ENCODE results near the gene LY6G5C. TPM values are rescaled to one million over a fixed set of nuclear protein-coding genes. Genes with fewer than 3 reads are reported as not detected.

LY6G5C gene
- total and polyA plus RNA-seq, 2 experiments from 2014 or later, result 0.54 to 9.0 TPM

DNA sequence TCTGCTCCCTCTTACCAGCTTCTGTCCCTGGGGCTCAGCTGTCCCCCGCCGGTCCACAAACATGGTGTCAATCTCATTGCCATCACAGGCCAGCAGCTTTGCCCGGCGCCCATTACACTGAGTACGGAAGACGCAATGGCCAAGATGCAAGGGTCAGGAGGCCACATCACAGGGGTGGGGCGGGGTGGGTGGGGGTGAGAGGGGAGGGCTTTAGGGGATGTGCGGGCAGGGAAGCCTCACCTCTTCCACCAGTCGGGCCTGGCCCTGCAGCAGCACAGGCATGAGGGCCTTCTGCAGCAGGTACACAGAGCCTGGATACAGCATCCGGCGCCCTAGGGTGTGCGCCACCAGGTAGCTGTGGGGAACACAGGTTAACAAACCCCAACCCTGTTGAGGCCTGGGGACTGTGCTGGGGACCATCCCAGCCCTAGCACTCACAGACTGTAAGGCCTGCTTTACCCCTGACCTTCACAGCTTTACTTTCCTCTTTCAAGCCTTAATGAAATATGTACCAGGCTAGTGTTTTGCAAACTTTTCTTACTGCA is 10.8 kb upstream of the LY6G5C start:
- Histone ChIP-seq H3K27ac (no peak overlapping the region), H3K4me3 (no peak overlapping the region), H3K4me1 (ENCODE audit: low read depth) (no peaks in the 10 kb centered on the region), H3K27me3 (no peaks in the 10 kb centered on the region), H3K9me3 (ENCODE audit: low read depth) (no peaks in the 10 kb centered on the region), H3K36me3 (peaks cover 50% of the 10 kb centered on the region)
- TF ChIP-seq, protein P1, sequence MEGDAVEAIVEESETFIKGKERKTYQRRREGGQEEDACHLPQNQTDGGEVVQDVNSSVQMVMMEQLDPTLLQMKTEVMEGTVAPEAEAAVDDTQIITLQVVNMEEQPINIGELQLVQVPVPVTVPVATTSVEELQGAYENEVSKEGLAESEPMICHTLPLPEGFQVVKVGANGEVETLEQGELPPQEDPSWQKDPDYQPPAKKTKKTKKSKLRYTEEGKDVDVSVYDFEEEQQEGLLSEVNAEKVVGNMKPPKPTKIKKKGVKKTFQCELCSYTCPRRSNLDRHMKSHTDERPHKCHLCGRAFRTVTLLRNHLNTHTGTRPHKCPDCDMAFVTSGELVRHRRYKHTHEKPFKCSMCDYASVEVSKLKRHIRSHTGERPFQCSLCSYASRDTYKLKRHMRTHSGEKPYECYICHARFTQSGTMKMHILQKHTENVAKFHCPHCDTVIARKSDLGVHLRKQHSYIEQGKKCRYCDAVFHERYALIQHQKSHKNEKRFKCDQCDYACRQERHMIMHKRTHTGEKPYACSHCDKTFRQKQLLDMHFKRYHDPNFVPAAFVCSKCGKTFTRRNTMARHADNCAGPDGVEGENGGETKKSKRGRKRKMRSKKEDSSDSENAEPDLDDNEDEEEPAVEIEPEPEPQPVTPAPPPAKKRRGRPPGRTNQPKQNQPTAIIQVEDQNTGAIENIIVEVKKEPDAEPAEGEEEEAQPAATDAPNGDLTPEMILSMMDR (IDR thresholded peaks at IDR 0.05; ENCODE audit: low read depth, low read length), result no peak
- DNase-seq (ENCODE audit: low read depth in 1 of 2, low spot score in 1 of 2), result no peak

DNA sequence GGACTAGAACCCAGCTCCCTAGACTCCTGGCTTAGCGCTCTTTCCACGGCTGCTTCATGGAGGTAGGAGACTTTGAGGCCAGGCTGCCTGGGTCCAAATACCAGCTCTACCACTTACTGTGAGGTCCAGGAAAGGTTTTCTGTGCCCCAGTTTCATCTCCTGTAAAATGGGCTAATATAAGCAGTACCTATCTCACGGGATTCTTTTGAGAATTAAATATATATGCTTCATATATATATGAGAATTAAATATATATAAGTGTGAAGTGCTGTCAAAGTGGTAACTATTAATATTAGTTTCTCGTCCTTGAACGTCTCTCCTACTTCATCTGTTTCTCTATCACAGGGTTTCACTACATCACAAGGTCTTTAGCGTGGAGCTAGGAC is 10.2 kb upstream of the LY6G5C start:
- H3K9me3 ChIP-seq (ENCODE audit: low read depth), result no peaks in the 10 kb centered on the region
- no peaks in the 10 kb centered on the region for H3K27me3 ChIP-seq
- no peaks in the 10 kb centered on the region for H3K4me1 ChIP-seq (ENCODE audit: low read depth)
- TF ChIP-seq, protein P1 (IDR thresholded peaks at IDR 0.05; ENCODE audit: low read depth, low read length), result no peak
- no peak overlapping the region for H3K27ac ChIP-seq
- no peak for DNase-seq (ENCODE audit: low read depth in 1 of 2, low spot score in 1 of 2)
- no peak overlapping the region for H3K4me3 ChIP-seq
- peaks cover 50% of the 10 kb centered on the region for H3K36me3 ChIP-seq

DNA sequence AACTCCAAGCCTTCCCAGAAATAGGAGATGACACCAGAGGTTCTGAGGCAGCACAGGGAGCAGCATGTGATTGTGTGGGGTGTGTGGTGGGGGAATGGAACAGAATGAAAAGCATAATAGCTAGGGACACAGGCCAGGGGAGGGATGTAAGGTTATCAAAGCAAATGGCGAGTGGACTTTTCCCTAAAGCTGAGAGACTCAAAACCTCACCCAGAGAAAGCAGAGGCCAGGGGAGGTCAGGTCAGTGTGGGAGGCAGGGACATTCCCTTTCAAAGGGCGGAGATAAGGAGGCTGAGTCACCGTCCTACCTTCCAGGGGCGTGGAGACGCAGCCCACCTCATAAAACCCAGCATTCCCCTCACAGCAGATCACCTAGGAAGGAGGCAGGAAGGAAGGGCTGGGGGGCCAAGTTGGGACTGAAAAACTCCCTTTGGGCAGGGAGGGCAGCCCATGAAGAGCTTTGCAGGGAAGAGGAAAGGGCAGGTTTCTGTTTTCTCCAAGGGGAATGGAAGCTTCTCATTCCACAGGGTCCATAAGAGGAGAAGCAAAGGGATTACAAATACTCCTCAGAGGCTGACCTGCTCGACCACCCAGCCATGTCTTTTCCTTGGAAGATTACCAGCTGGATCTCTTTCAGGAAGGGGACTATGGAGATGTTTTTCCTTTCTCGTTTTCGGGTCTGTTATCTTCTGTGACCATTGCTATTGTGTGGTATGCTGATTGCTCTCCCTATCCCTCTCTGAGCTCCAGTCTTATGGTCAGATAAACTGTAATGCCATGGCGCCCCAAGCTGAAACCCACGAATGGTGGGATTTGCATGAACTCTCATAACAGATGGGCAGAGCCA is 9.6 kb upstream of the LY6G5C start:
- no peaks in the 10 kb centered on the region for H3K4me1 ChIP-seq (ENCODE audit: low read depth)
- peak in 1 of 2 donors; percentile 22 for DNase-seq (ENCODE audit: low read depth in 1 of 2, low spot score in 1 of 2)
- no peaks in the 10 kb centered on the region for H3K9me3 ChIP-seq (ENCODE audit: low read depth)
- H3K4me3 ChIP-seq, result no peak overlapping the region
- H3K27ac ChIP-seq, result no peak overlapping the region
- TF ChIP-seq, protein P1 (IDR thresholded peaks at IDR 0.05; ENCODE audit: low read depth, low read length), result no peak
- H3K27me3 ChIP-seq, result no peaks in the 10 kb centered on the region
- H3K36me3 ChIP-seq, result peaks cover 54% of the 10 kb centered on the region

DNA sequence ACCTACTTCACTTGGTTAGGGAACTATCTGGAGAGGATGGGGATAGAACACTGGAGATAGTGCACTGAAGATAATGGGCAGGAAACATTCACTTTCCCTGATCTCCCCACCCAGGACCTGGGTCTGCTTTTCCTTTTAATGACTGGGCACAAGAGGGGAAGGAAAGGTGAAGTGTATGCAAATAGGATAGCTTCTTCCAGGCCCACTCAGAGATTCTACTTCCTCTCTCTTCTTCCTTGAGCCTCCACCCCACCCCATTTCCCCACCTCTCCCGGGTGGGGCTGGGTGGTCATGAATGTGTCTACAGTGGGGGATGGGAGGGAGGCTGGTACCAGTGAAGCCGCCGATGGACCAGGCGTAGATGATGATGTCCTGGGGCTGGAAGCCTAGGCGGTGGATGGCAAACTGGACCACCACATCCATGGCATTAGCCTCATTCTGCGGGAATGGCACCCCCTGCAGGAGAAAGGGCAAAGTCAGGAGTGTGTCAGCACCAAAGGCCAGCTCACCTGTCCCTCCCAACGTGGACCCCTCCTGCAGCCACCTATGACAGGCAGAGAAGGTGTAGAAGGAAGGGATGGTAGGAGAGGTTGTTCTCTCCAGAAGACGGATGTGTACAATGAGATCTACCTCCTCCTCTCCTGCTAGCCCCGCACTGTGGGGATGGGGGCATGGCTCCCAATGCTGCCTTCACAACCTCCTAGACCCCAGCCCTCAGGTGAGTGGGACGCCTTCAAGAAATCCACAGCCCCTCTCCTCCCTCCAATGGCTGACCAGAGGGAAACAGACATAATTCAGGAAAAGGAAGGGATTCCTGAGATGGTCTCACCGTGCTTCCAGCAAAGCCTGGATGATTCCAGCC is 8.6 kb upstream of the LY6G5C start:
- Histone ChIP-seq H3K36me3 (peaks cover 47% of the 10 kb centered on the region), H3K27ac (no peak overlapping the region), H3K9me3 (ENCODE audit: low read depth) (no peaks in the 10 kb centered on the region), H3K4me1 (ENCODE audit: low read depth) (no peaks in the 10 kb centered on the region), H3K27me3 (no peaks in the 10 kb centered on the region), H3K4me3 (no peak overlapping the region)
- TF ChIP-seq, protein P1 (IDR thresholded peaks at IDR 0.05; ENCODE audit: low read depth, low read length), result peak; percentile 39
- no peak for DNase-seq (ENCODE audit: low read depth in 1 of 2, low spot score in 1 of 2)

DNA sequence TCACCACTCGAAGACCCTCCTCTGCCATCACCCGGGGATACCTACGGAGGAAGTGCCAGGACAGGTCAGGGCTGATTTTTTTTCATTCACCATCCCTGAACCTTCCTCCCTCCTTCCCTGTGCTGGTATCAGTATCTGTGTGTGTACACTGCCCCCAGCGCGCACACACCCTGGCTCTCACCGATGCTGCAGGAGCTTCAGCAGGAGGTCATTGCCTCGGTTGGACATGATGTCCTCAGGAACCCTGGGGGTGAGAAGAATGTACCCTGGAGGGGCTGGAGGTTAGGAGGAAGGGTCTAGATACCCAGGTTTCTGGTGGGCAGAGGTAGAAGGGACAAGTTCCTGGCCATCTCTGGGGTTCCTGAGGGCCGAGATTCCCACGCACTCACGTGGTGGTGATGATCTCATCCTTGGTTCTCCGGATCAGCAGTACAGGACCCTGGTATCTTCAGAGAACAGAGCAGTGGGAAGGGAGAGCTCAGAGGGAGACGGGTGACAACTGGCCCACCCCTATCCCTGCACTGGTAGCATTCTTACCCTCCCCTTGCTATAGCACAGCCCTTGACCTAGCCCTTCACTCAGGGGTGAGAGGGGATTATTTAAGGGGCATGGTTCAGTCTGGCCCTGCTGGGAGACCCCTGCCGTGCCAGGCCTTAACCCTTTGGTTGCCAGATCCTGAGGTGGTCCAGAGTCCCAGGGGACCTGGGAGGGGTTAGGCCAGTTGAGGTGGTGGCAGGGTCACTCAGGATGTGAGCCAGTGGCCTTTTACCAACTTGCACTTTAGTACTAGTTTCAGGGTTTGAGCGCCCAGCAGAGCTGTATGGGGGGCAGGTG is 7.2 kb upstream of the LY6G5C start:
- TF ChIP-seq, protein P1 (IDR thresholded peaks at IDR 0.05; ENCODE audit: low read depth, low read length), result no peak
- Histone ChIP-seq H3K36me3 (peaks cover 46% of the 10 kb centered on the region), H3K4me3 (no peak overlapping the region)

More for the DNA sequence above, 7.2 kb upstream of the LY6G5C start:
- no peak overlapping the region for H3K27ac ChIP-seq
- no peak for DNase-seq (ENCODE audit: low read depth in 1 of 2, low spot score in 1 of 2)
- H3K27me3 ChIP-seq, result no peaks in the 10 kb centered on the region
- no peaks in the 10 kb centered on the region for H3K4me1 ChIP-seq (ENCODE audit: low read depth)
- no peaks in the 10 kb centered on the region for H3K9me3 ChIP-seq (ENCODE audit: low read depth)

Data from cardiac muscle cell (in vitro differentiated cells and primary cell).